ENCODE results near the gene SLC38A1.
"Not testable (repeated sequence)": the region's sequence is repeated elsewhere in the genome, so short reads cannot be mapped to it uniquely, and the experiment has no call there.

The SLC38A1 gene

DNA sequence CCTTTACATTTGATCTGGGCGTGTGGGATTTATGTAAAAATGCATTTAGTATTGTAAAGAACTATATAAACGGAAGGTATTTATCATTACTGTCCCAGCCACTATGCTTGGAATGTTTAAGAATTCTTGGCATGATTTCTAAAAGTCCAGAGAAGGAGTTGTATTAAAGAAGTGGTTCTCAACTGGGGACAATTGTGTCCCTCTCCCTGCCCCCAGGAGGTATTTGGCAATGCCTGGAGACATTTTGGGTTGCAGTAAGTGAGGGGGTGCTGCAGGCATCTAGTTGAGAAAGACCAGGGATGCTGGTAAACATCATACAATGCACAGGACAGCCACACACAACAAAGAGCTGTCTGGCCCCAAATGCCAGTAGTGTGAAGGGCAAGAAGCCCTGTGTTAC is 7.2 kb downstream of the SLC38A1 start:
- H3K27me3 ChIP-seq (ENCODE audit: control insufficient read depth, insufficient read depth, low read length) = no peaks in the 10 kb centered on the region

DNA sequence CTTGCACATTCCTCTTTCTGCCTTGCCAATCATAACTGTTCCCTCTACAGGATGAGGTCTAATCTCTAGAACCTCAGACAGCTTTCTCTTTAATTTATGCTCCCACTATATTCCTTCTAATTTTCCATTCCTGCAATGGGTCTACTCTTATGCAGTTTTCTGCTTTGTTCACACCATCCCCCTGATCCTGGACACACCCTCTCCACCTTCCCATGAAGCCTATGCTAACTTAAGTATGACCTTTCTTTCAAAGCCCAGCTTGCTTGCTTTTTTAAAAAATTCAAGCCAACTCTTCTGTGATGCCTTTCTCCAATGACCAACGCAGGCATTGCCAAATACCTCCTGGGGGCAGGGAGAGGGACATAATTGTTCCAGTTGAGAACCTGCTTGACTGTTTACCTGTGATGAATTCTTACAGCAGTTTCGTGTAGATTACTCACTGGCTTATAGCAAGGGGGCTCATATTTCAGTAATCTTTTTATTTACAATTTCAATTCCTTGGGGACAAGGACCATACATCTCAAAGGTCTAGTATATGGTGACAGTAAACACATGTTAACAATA is 7.8 kb downstream of the SLC38A1 start:
- Histone ChIP-seq H3K36me3 (ENCODE audit: control insufficient read depth, insufficient read depth, low read length) (no peaks in the 10 kb centered on the region), H3K4me1 (ENCODE audit: control insufficient read depth, insufficient read depth, low read length) (no peaks in the 10 kb centered on the region), H3K9ac (ENCODE audit: low read length) (no peak overlapping the region), H3K9me3 (ENCODE audit: control insufficient read depth, low read length) (no peaks in the 10 kb centered on the region), H3K27me3 (ENCODE audit: control insufficient read depth, insufficient read depth, low read length) (no peaks in the 10 kb centered on the region), H3K4me3 (ENCODE audit: low read length) (no peak overlapping the region)

More for the DNA sequence above, 7.2 kb downstream of the SLC38A1 start:
- H3K9ac ChIP-seq (ENCODE audit: low read length) = no peak overlapping the region
- H3K4me3 ChIP-seq (ENCODE audit: low read length) = no peak overlapping the region
- H3K9me3 ChIP-seq (ENCODE audit: control insufficient read depth, low read length) = no peaks in the 10 kb centered on the region
- H3K36me3 ChIP-seq (ENCODE audit: control insufficient read depth, insufficient read depth, low read length) = no peaks in the 10 kb centered on the region
- peaks cover 3% of the 10 kb centered on the region for H3K4me1 ChIP-seq (ENCODE audit: control insufficient read depth, insufficient read depth, low read length)

DNA sequence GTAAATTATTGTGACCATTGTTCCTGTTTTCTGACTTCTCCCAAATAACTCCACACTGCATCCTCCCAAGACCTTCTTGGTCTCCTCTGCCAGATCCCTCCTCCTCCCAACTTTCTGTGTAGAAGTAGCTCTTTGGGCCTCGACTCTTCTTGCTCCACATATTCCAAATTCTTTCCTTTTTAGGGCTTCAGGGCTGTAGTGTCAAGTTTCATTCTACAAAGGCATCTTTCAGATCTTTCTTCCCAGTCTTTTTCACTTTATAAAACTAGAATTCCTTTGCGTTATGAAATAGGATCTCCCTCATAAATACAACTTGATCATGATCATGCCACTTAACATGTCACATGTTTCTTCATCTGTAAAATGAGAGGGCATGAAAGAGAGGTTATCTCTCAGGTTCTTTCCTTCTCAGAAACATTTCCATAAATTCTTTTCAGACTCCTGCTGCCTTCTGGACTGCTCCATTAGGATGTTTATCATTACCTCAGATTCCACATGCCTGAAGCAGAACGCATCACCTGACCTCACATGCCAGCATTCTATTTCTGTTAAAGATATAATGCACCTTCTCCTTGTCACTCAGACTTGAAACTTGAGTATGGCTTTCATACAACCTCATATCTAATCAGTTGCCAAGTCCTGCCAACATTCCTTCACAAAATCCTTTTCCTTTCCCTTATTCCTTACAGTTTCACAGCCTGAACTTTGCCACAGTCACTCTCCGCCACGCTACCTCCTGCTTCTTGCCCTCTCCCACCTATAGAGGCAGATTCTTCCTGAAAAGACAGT is 8.5 kb downstream of the SLC38A1 start:
- H3K36me3 ChIP-seq (ENCODE audit: control insufficient read depth, insufficient read depth, low read length) = no peaks in the 10 kb centered on the region
- H3K9ac ChIP-seq (ENCODE audit: low read length) = no peak overlapping the region
- no peaks in the 10 kb centered on the region for H3K27me3 ChIP-seq (ENCODE audit: control insufficient read depth, insufficient read depth, low read length)
- H3K9me3 ChIP-seq (ENCODE audit: control insufficient read depth, low read length) = no peaks in the 10 kb centered on the region
- H3K4me3 ChIP-seq (ENCODE audit: low read length) = no peak overlapping the region
- no peaks in the 10 kb centered on the region for H3K4me1 ChIP-seq (ENCODE audit: control insufficient read depth, insufficient read depth, low read length)

DNA sequence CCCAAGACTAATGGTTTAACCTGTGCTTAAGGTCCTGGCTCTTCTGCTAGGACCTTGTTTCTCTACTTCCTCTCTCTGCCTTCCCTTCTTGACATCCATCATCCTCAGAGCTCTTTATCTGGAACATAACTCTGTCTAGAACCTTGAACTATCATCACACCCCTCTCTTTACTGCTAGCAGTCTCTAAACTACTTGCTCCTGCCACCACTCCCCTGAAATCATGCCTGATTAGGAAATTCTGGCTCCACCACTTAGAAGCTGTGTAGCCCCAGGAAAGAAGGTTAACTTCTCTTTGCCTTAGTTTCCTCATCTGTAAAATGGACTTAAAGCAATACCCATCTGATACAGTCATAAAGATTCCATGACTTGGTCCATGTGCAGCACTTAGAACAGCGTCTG is 9.1 kb downstream of the SLC38A1 start:
- Histone ChIP-seq H3K9me3 (ENCODE audit: control insufficient read depth, low read length) (no peaks in the 10 kb centered on the region), H3K4me1 (ENCODE audit: control insufficient read depth, insufficient read depth, low read length) (no peaks in the 10 kb centered on the region), H3K9ac (ENCODE audit: low read length) (no peak overlapping the region), H3K36me3 (ENCODE audit: control insufficient read depth, insufficient read depth, low read length) (no peaks in the 10 kb centered on the region), H3K27me3 (ENCODE audit: control insufficient read depth, insufficient read depth, low read length) (no peaks in the 10 kb centered on the region), H3K4me3 (ENCODE audit: low read length) (no peak overlapping the region)

DNA sequence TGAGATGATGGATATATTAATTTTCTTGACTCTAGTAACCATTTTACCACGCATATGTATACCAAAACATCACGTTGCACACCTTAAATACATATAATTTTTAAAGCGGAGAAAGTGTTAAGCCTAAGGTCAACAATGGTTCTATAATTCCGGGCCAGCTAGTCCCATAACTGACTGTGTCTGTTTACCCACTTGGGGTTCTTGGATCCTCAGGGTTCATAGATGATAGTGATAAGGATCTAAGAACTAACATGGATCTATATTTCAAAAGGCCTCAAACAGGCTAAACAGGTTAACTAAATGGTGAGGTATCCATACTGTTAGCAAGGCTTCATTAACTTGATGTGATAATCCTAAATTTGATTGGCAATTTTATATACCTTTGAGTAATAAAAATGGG is 9.8 kb downstream of the SLC38A1 start:
- Histone ChIP-seq H3K4me1 (ENCODE audit: control insufficient read depth, insufficient read depth, low read length) (no peaks in the 10 kb centered on the region), H3K36me3 (ENCODE audit: control insufficient read depth, insufficient read depth, low read length) (no peaks in the 10 kb centered on the region), H3K9ac (ENCODE audit: low read length) (no peak overlapping the region), H3K9me3 (ENCODE audit: control insufficient read depth, low read length) (no peaks in the 10 kb centered on the region), H3K4me3 (ENCODE audit: low read length) (no peak overlapping the region), H3K27me3 (ENCODE audit: control insufficient read depth, insufficient read depth, low read length) (no peaks in the 10 kb centered on the region)

DNA sequence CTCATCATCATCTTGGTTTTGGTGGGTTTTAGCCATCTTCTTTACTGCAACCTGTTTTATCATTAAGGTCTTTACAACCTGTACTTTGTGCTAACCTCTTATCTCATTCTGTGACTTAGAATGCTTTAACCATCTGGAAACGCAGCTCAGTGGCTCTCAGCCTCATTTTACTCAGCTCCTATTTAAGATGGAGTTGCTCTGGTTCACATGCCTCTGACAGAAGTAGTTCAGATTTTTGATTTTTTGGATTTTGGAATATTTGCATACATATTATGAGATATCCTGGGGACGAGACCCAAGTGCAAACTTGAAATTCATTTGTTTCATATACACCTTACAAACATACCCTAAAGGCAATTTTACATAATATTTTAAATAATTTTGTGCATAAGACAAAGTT is 10.7 kb downstream of the SLC38A1 start:
- Histone ChIP-seq H3K4me3 (ENCODE audit: low read length) (no peak overlapping the region), H3K9ac (ENCODE audit: low read length) (no peak overlapping the region), H3K27me3 (ENCODE audit: control insufficient read depth, insufficient read depth, low read length) (no peaks in the 10 kb centered on the region), H3K36me3 (ENCODE audit: control insufficient read depth, insufficient read depth, low read length) (no peaks in the 10 kb centered on the region), H3K9me3 (ENCODE audit: control insufficient read depth, low read length) (no peaks in the 10 kb centered on the region), H3K4me1 (ENCODE audit: control insufficient read depth, insufficient read depth, low read length) (no peaks in the 10 kb centered on the region)

DNA sequence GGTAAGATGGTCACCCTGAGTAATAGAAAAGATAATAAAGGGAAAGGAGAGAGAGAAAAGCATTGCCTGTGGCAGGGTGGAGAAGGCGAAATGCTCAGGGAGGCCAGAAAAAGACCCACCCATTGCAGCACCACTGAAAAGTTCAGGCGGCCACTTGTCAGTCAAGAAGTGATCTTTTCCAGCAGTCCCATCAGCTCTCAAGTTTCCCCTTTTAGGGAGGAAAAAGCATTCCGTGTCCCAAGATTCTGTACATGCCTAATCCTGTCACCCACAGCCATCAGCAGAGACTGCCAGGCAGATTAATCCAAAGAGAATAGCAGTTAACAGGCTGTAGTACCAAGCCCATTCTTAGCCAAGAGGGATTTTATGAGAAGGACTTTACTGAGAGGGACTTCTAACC is 11.9 kb downstream of the SLC38A1 start:
- Histone ChIP-seq H3K9ac (ENCODE audit: low read length) (no peak overlapping the region), H3K4me1 (ENCODE audit: control insufficient read depth, insufficient read depth, low read length) (no peaks in the 10 kb centered on the region), H3K36me3 (ENCODE audit: control insufficient read depth, insufficient read depth, low read length) (no peaks in the 10 kb centered on the region), H3K27me3 (ENCODE audit: control insufficient read depth, insufficient read depth, low read length) (no peaks in the 10 kb centered on the region), H3K9me3 (ENCODE audit: control insufficient read depth, low read length) (no peaks in the 10 kb centered on the region), H3K4me3 (ENCODE audit: low read length) (no peak overlapping the region)

DNA sequence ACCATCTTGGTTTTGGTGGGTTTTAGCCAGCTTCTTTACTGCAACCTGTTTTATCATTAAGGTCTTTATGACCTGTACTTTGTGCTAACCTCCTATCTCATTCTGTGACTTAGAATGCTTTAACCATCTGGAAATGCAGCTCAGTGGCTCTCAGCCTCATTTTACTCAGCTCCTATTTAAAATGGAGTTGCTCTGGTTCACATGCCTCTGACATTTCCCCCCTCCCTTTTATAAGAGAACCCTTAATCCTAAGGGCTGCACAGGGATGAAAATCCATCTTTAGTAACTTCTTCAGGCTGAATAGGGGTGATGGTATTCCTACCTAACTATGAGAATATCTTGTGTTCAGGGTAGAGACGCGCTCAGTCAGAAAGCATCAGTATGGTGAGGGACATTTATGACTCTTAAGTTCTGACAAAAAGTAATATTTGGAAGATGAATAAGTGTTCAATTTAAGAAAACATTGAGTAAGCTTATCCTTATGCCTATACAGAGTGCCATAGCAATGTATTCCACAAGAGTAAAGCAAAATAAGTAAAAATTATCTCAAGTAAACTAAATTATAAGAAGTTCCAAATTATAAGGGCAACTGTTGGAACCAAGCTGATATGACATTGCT is 15.2 kb downstream of the SLC38A1 start:
- H3K36me3 ChIP-seq (ENCODE audit: control insufficient read depth, insufficient read depth, low read length) = no peaks in the 10 kb centered on the region
- H3K9ac ChIP-seq (ENCODE audit: low read length) = no peak overlapping the region
- H3K27me3 ChIP-seq (ENCODE audit: control insufficient read depth, insufficient read depth, low read length) = no peaks in the 10 kb centered on the region
- H3K4me1 ChIP-seq (ENCODE audit: control insufficient read depth, insufficient read depth, low read length) = no peaks in the 10 kb centered on the region
- no peak overlapping the region for H3K4me3 ChIP-seq (ENCODE audit: low read length)
- no peaks in the 10 kb centered on the region for H3K9me3 ChIP-seq (ENCODE audit: control insufficient read depth, low read length)

DNA sequence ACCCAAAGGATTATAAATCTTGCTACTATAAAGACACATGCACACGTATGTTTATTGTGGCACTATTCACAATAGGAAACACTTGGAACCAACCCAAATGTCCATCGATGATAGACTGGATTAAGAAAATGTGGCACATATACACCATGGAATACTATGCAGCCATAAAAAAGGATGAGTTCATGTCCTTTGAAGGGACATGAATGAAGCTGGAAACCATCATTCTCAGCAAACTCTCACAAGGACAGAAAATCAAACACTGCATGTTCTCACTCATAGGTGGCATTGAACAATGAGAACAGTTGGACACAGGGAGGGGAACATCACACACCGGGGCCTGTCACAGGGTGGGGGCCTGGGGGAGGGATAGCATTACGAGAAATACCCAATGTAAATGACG is 16.8 kb downstream of the SLC38A1 start:
- H3K36me3 ChIP-seq (ENCODE audit: control insufficient read depth, insufficient read depth, low read length); H3K4me3 ChIP-seq (ENCODE audit: low read length); H3K9ac ChIP-seq (ENCODE audit: low read length); H3K4me1 ChIP-seq (ENCODE audit: control insufficient read depth, insufficient read depth, low read length); H3K27me3 ChIP-seq (ENCODE audit: control insufficient read depth, insufficient read depth, low read length); H3K9me3 ChIP-seq (ENCODE audit: control insufficient read depth, low read length): not testable (repeated sequence)

DNA sequence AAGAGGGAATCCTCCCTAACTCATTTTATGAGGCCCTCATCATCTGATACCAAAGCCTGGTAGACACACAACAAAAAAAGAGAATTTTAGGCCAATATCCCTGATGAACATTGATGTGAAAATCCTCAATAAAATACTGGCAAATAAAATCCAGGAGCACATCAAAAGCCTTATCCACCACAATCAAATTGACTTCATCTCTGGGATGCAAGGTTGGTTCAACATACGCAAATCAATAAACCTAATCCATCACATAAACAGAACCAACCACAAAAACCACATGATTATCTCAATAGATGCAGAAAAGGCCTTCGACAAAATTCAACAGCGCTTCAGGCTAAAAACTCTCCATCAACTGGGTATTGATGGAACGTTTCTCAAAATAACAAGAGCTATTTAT is 18.9 kb downstream of the SLC38A1 start:
- H3K4me1 ChIP-seq (ENCODE audit: control insufficient read depth, insufficient read depth, low read length); H3K36me3 ChIP-seq (ENCODE audit: control insufficient read depth, insufficient read depth, low read length); H3K9me3 ChIP-seq (ENCODE audit: control insufficient read depth, low read length); H3K4me3 ChIP-seq (ENCODE audit: low read length); H3K9ac ChIP-seq (ENCODE audit: low read length); H3K27me3 ChIP-seq (ENCODE audit: control insufficient read depth, insufficient read depth, low read length): not testable (repeated sequence)

DNA sequence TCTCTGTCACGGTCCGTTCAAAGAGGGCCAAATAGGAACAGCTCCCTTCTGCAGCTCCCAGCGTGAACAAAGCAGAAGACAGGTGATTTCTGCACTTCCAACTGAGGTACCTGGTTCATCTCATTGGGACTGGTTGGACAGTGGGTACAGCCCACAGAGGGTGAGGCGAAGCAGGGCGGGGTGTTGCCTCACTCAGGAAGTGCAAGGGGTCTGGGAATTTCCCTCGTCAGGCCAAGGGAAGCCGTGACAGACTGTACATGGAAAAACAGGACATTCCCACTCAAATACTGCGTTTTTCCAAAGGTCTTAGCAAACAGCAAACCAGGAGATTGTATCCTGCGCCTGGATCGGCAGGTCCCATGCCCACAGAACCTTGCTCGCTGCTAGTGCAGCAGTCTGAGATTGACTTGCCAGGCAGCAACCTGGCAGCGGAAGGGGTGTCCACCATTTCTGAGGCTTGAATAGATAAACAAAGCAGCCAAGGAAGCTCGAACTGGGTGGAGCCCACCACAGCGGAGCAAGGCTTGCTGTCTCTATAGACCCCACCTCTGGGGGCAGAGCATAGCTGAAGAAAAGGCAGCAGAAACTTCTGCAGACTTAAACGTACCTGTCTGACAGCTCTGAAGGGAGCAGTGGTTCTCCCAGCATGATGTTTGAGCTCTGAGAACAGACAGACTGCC is 22.7 kb downstream of the SLC38A1 start:
- Histone ChIP-seq H3K27me3 (ENCODE audit: control insufficient read depth, insufficient read depth, low read length) (no peaks in the 10 kb centered on the region), H3K9ac (ENCODE audit: low read length) (no peak overlapping the region), H3K4me3 (ENCODE audit: low read length) (no peak overlapping the region), H3K36me3 (ENCODE audit: control insufficient read depth, insufficient read depth, low read length) (no peaks in the 10 kb centered on the region), H3K4me1 (ENCODE audit: control insufficient read depth, insufficient read depth, low read length) (no peaks in the 10 kb centered on the region), H3K9me3 (ENCODE audit: control insufficient read depth, low read length) (no peaks in the 10 kb centered on the region)

DNA sequence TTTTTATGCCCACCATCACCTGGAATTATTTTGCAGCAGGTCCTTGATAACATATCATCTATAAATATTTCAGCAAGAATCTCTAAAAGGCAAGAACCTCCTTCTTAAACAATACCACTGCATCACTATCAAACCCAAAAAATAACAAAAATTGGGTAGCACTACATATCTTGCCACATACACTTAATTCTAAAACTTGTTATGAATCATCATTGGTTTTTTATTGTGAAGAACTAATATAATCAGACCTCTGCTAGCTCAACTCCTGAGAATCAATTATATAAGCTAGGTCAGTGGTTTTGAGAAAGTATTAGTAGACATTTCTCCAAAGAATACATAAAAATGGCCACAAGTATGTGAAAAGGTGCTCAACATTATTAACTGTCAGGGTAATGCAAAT is 23.8 kb downstream of the SLC38A1 start:
- H3K9me3 ChIP-seq (ENCODE audit: control insufficient read depth, low read length) = no peaks in the 10 kb centered on the region
- H3K36me3 ChIP-seq (ENCODE audit: control insufficient read depth, insufficient read depth, low read length) = no peaks in the 10 kb centered on the region
- no peaks in the 10 kb centered on the region for H3K27me3 ChIP-seq (ENCODE audit: control insufficient read depth, insufficient read depth, low read length)
- no peaks in the 10 kb centered on the region for H3K4me1 ChIP-seq (ENCODE audit: control insufficient read depth, insufficient read depth, low read length)
- H3K4me3 ChIP-seq (ENCODE audit: low read length) = no peak overlapping the region
- no peak overlapping the region for H3K9ac ChIP-seq (ENCODE audit: low read length)

Data from mucosa of stomach (tissue), 1 donor.